IMR-90 (cell line): ENCODE data around the gene ADAM17. TPM values are rescaled to one million over a fixed set of nuclear protein-coding genes. Genes with fewer than 3 reads are reported as not detected.

Source experiments
- ATAC-seq: fragments of 200-7000 bp; cut with Tn5 transposase; 2 replicates; pipeline ENCODE4 v1.9.1; 2020; ENCODE audit warnings: low read depth, mild to moderate bottlenecking, moderate library complexity
- BruUV-seq: library from RNA; stranded (reverse); fragments of 400-500 nt; replicated peaks from 2 replicates; lab custom pipeline; 2021; lab: Mats Ljungman, UMichigan
- CTCF ChIA-PET: fragments of 300-600 bp; formaldehyde crosslinking; extraction: SDS; loops from one replicate; lab custom pipeline; 2021; ENCODE audit warnings: antibody characterized with exemption; lab: Yijun Ruan, JAX
- POLR2A ChIA-PET: fragments of 300-600 bp; sonication (Branson Sonifier 250); formaldehyde crosslinking; loops from one replicate; lab custom pipeline; 2022; ENCODE audit warnings: antibody characterized with exemption; ENCODE audit not compliant: unreplicated experiment; lab: Charles Lee
- DNase-seq: peaks from one replicate; pipeline ENCODE4 v3.0.0; 2013
- H2AFZ ChIP-seq: replicated peaks from 2 replicates; pipeline ENCODE3; 2013; ENCODE audit warnings: low read length, mild to moderate bottlenecking; ENCODE audit not compliant: poor library complexity
- H2AK5ac ChIP-seq: 2 replicates; pipeline ENCODE4 v1.6.1; 2013; ENCODE audit warnings: low read depth, low read length, inconsistent platforms
- H2AK9ac ChIP-seq: replicated peaks from 2 replicates; pipeline ENCODE3; 2013; ENCODE audit warnings: mild to moderate bottlenecking, low read depth, low read length, moderate library complexity; ENCODE audit not compliant: poor library complexity
- H2BK120ac ChIP-seq: 2 replicates; pipeline ENCODE4 v1.6.1; 2013; ENCODE audit warnings: low read depth, low read length, inconsistent platforms
- H2BK15ac ChIP-seq: 3 replicates; pipeline ENCODE4 v1.6.1; 2013; ENCODE audit warnings: low read depth, low read length, inconsistent platforms
- H2BK20ac ChIP-seq: 2 replicates; pipeline ENCODE4 v1.6.1; 2013; ENCODE audit warnings: low read depth, mild to moderate bottlenecking, inconsistent platforms, low read length, moderate library complexity
- H2BK5ac ChIP-seq: 2 replicates; pipeline ENCODE4 v1.6.1; 2013; ENCODE audit warnings: mild to moderate bottlenecking, low read depth, low read length, inconsistent platforms; ENCODE audit not compliant: poor library complexity, severe bottlenecking
- H3K14ac ChIP-seq: replicated peaks from 2 replicates; pipeline ENCODE4 v1.6.1; 2013; ENCODE audit warnings: low read depth, low read length, inconsistent platforms
- H3K18ac ChIP-seq: 2 replicates; pipeline ENCODE4 v1.6.1; 2013; ENCODE audit warnings: low read depth, low read length, control low read depth
- H3K23ac ChIP-seq: 2 replicates; pipeline ENCODE4 v1.6.1; 2013; ENCODE audit warnings: low read depth, low read length, inconsistent platforms
- H3K27ac ChIP-seq: 2 replicates; pipeline ENCODE4 v1.5.1; 2013; ENCODE audit warnings: mild to moderate bottlenecking, control low read depth, low read length; ENCODE audit not compliant: insufficient read depth
- H3K27me3 ChIP-seq: 2 replicates; pipeline ENCODE4 v1.6.1; 2013; ENCODE audit warnings: low read length; ENCODE audit not compliant: control insufficient read depth, insufficient read depth
- H3K36me3 ChIP-seq: 2 replicates; pipeline ENCODE4 v1.6.1; 2013; ENCODE audit warnings: low read length, mixed read lengths; ENCODE audit not compliant: control insufficient read depth, insufficient read depth
- H3K4ac ChIP-seq: 2 replicates; pipeline ENCODE4 v1.6.1; 2013; ENCODE audit warnings: low read depth, low read length, inconsistent platforms
- H3K4me1 ChIP-seq: 2 replicates; pipeline ENCODE4 v1.6.1; 2013; ENCODE audit warnings: low read length, mixed read lengths; ENCODE audit not compliant: control insufficient read depth, insufficient read depth
- H3K4me2 ChIP-seq: 2 replicates; pipeline ENCODE4 v1.6.1; 2013; ENCODE audit warnings: low read depth, mild to moderate bottlenecking, control low read depth, low read length, moderate library complexity
- H3K4me3 ChIP-seq: 2 replicates; pipeline ENCODE4 v1.5.1; 2013; ENCODE audit warnings: low read depth, mild to moderate bottlenecking, control low read depth, low read length, moderate library complexity; ENCODE audit not compliant: insufficient read depth
- H3K56ac ChIP-seq: 2 replicates; pipeline ENCODE4 v1.6.1; 2013; ENCODE audit warnings: low read length, inconsistent platforms; ENCODE audit not compliant: insufficient read depth; ENCODE audit errors: extremely low read depth
- H3K79me1 ChIP-seq, 2 experiments: 2 replicates each; pipeline ENCODE4 v1.6.1; 2013; ENCODE audit warnings: low read length in 2 of 2, inconsistent platforms in 1 of 2, low read depth in 1 of 2
- H3K9ac ChIP-seq: 2 replicates; pipeline ENCODE4 v1.6.1; 2013; ENCODE audit warnings: low read depth, low read length, control low read depth
- H3K9me1 ChIP-seq: 2 replicates; pipeline ENCODE4 v1.6.1; 2013; ENCODE audit warnings: low read length, inconsistent platforms; ENCODE audit not compliant: insufficient read depth
- H3K9me3 ChIP-seq: 2 replicates; pipeline ENCODE4 v1.6.1; 2013; ENCODE audit warnings: low read length; ENCODE audit not compliant: control insufficient read depth, insufficient read depth
- H4K20me1 ChIP-seq: 2 replicates; pipeline ENCODE4 v1.6.1; 2013; ENCODE audit warnings: low read length, inconsistent platforms; ENCODE audit not compliant: insufficient read depth
- H4K5ac ChIP-seq: 2 replicates; pipeline ENCODE4 v1.6.1; 2013; ENCODE audit warnings: mild to moderate bottlenecking, low read depth, low read length, control low read depth
- H4K8ac ChIP-seq, 2 experiments: 2 replicates each; pipeline ENCODE4 v1.6.1; 2013; ENCODE audit warnings: low read depth in 2 of 2, low read length in 2 of 2, control low read depth in 1 of 2, inconsistent platforms in 1 of 2
- H4K91ac ChIP-seq: 2 replicates; pipeline ENCODE4 v1.6.1; 2013; ENCODE audit warnings: low read depth, low read length, inconsistent platforms; ENCODE audit not compliant: insufficient read depth
- CEBPB ChIP-seq: IDR thresholded peaks from 2 replicates; pipeline ENCODE4 v1.6.1; 2012; ENCODE audit warnings: low read depth, low read length, improper control_type of control experiment
- CHD1 ChIP-seq: IDR thresholded peaks from 2 replicates; pipeline ENCODE4 v1.6.1; 2012; ENCODE audit warnings: low read depth, low read length, improper control_type of control experiment
- CTCF ChIP-seq: conservative IDR thresholded peaks from 2 replicates; pipeline ENCODE4 v1.5.1; 2012; ENCODE audit warnings: mild to moderate bottlenecking, low read depth, low read length, improper control_type of control experiment
- ELK1 ChIP-seq: fragments of 150-350 bp; IDR thresholded peaks from 2 replicates; pipeline ENCODE4 v1.6.1; 2016; ENCODE audit warnings: low read depth, mild to moderate bottlenecking, low read length, moderate library complexity, borderline replicate concordance
- FOS ChIP-seq: fragments of 150-350 bp; IDR thresholded peaks from 2 replicates; pipeline ENCODE4 v1.6.1; 2016; ENCODE audit warnings: low read depth, low read length
- MAFK ChIP-seq: IDR thresholded peaks from 2 replicates; pipeline ENCODE4 v1.6.1; 2012; ENCODE audit warnings: low read depth, low read length, improper control_type of control experiment
- MAZ ChIP-seq: IDR thresholded peaks from 2 replicates; pipeline ENCODE4 v1.6.1; 2012; ENCODE audit warnings: low read depth, mild to moderate bottlenecking, low read length, improper control_type of control experiment, moderate library complexity, borderline replicate concordance
- MXI1 ChIP-seq: IDR thresholded peaks from 2 replicates; pipeline ENCODE4 v1.6.1; 2012; ENCODE audit warnings: low read depth, mild to moderate bottlenecking, low read length, moderate library complexity, borderline replicate concordance
- NFE2L2 ChIP-seq: fragments of 150-350 bp; IDR thresholded peaks from 2 replicates; pipeline ENCODE4 v1.6.1; 2016; ENCODE audit warnings: low read depth, mild to moderate bottlenecking, low read length
- POLR2A ChIP-seq: IDR thresholded peaks from 2 replicates; pipeline ENCODE4 v1.6.1; 2012; ENCODE audit warnings: mild to moderate bottlenecking, low read depth, low read length
- RAD21 ChIP-seq: IDR thresholded peaks from 2 replicates; pipeline ENCODE4 v1.6.1; 2012; ENCODE audit warnings: low read length, improper control_type of control experiment
- RFX5 ChIP-seq: IDR thresholded peaks from 2 replicates; pipeline ENCODE4 v1.8.0; 2012; ENCODE audit warnings: low read depth, mild to moderate bottlenecking, low read length, moderate library complexity
- SMC3 ChIP-seq: fragments of 150-350 bp; IDR thresholded peaks from 2 replicates; pipeline ENCODE4 v1.6.1; 2016; ENCODE audit warnings: low read depth, mild to moderate bottlenecking, antibody characterized with exemption, low read length, moderate library complexity
- USF2 ChIP-seq: fragments of 150-350 bp; IDR thresholded peaks from 2 replicates; pipeline ENCODE4 v1.6.1; 2017; ENCODE audit warnings: mild to moderate bottlenecking, antibody characterized with exemption, low read length, low read depth
- whole genome bisulfite sequencing, 2 experiments: methylation state at CpG; one replicate each; pipeline versions ENCODE4 v1.1.5 to v1.1.7; 2013; ENCODE audit warnings: missing lambda C conversion rate in 2 of 2; ENCODE audit not compliant: insufficient read length in 1 of 2; ENCODE audit errors: extremely low coverage in 2 of 2; 5-methylcytosine and 5-hydroxymethylcytosine counted together
- dilution Hi-C: fragments of 300-500 bp; cut with HindIII; formaldehyde crosslinking; loops from one replicate; pipeline ENCODE4 v1.14.3; 2018; ENCODE audit warnings: low sequenced_read_pairs; ENCODE audit not compliant: unreplicated experiment
- in situ Hi-C: fragments of 300-500 bp; cut with MboI; formaldehyde crosslinking; loops from 3 replicates; pipeline ENCODE4 v1.14.3; 2019; ENCODE audit warnings: low sequenced_read_pairs, inconsistent platforms, mixed read lengths
- intact Hi-C: fragments of 100-400 bp; cut with micrococcal nuclease; formaldehyde crosslinking; loops from 2 replicates; pipeline ENCODE4 v1.10.0; 2022
- polyA plus RNA-seq, 3 experiments: library from polyadenylated mRNA; depleted of rRNA; stranded (reverse); fragments of >200 nt; gene quantifications; 2 replicates each; pipeline ENCODE4 v1.2.3, GENCODE V29; 2012; ENCODE audit warnings: low replicate concordance in 1 of 3
- total RNA-seq: library from RNA; depleted of rRNA; stranded (reverse); fragments of >200 nt; gene quantifications from 2 replicates; pipeline ENCODE4 v1.2.3, GENCODE V29; 2012

The ADAM17 gene
- total and polyA plus RNA-seq, 2 of the 4 experiments (the other 2 are of a cell fraction): 9.6 to 34.4 TPM

- no peaks in the 10 kb centered on the region for H3K27me3 ChIP-seq
- no peak overlapping the region for H3K56ac ChIP-seq
- H2BK15ac ChIP-seq: no peak overlapping the region
- H3K9me1 ChIP-seq: 0 out of 2 replicates have a peak, but pooled peaks cover 8% of the 10 kb centered on the region
- H2AFZ ChIP-seq: peak overlapping the region; percentile 95
- dilution Hi-C loops (no loop called here), intact Hi-C loops (no loop called here), in situ Hi-C loops (no loop called here)
- H4K20me1 ChIP-seq: peaks cover 8% of the 10 kb centered on the region; the same call in 1 of the 2 replicates
- no peak overlapping the region for H3K14ac ChIP-seq
- H3K36me3 ChIP-seq: peaks cover 24% of the 10 kb centered on the region
- ChIA-PET CTCF (no interaction called here), POLR2A (interaction anchor here (0.6 kb wide), 1 partner anchor 51 kb away, joined by 3 read pairs; no protein-coding TSS in a partner anchor)
- peaks cover 15% of the 10 kb centered on the region for H3K4me1 ChIP-seq
- H4K91ac ChIP-seq: peak overlapping the region; percentile 78
- H4K5ac ChIP-seq: peak overlapping the region; percentile 99
- peak overlapping the region; percentile 72 for H3K27ac ChIP-seq
- 21% methylated on average over 26 of the region's 39 CpGs; no CpG with 5 or more reads in 1 of the 2 experiments for WGBS, 2 experiments
- H2BK5ac ChIP-seq: peak overlapping the region; percentile 50
- peak overlapping the region; percentile 73 for H3K4ac ChIP-seq
- no peak overlapping the region for H2BK20ac ChIP-seq
- H2AK5ac ChIP-seq: peak overlapping the region; percentile 48; the same call in 1 of the 2 replicates
- peak; percentile 5 for ATAC-seq
- peak overlapping the region; percentile 99 for H3K4me3 ChIP-seq
- H2BK120ac ChIP-seq: peak overlapping the region; percentile 5; the same call in 1 of the 2 replicates
- no peaks in the 10 kb centered on the region for H3K9me3 ChIP-seq
- H3K18ac ChIP-seq: peak overlapping the region; percentile 91; the same call in 1 of the 2 replicates
- peak overlapping the region; percentile 98 for H3K4me2 ChIP-seq
- no peak overlapping the region; the same call in 1 of the 2 replicates for H3K23ac ChIP-seq
- TF ChIP-seq MAZ (no peak), NFE2L2 (no peak), POLR2A (no peak), MXI1 (no peak), USF2 (no peak), SMC3 (no peak), CTCF (no peak), ELK1 (no peak), CEBPB (no peak), RFX5 (no peak), FOS (no peak), RAD21 (no peak), CHD1 (no peak), MAFK (no peak)
- peak overlapping the region; percentile 81 for H3K9ac ChIP-seq
- peak overlapping the region; percentile 56 for H2AK9ac ChIP-seq
- H3K79me1 ChIP-seq: peaks cover 16 to 52% of the 10 kb centered on the region in 2 experiments
- no TSS peak for BruUV-seq
- no peak for DNase-seq
- peak overlapping the region; percentile 98 to 99 for H4K8ac ChIP-seq
Measured at GRCh38 chr2:9473985-9474360, 81.7 kb downstream of the ADAM17 start.
